Neural progenitor cell (in vitro differentiated cells): ENCODE measurements around the gene NDUFA12.

ENCODE experiments used
- EZH2 ChIP-seq: fragments of 200-600 bp; sonication (generic); IDR thresholded peaks from 2 replicates; pipeline ENCODE4 v1.6.1; 2017; ENCODE audit warnings: antibody characterized with exemption, mild to moderate bottlenecking, moderate library complexity
- TF ChIP-seq, protein P1 (sequence below): fragments of 200-600 bp; sonication (generic); IDR thresholded peaks from 2 replicates; pipeline ENCODE4 v1.5.1; 2017; ENCODE audit warnings: antibody characterized with exemption, mild to moderate bottlenecking

GRCh38 chr12:94982456-94982855 lies 21.0 kb downstream of the NDUFA12 start:
- TF ChIP-seq, protein P1, sequence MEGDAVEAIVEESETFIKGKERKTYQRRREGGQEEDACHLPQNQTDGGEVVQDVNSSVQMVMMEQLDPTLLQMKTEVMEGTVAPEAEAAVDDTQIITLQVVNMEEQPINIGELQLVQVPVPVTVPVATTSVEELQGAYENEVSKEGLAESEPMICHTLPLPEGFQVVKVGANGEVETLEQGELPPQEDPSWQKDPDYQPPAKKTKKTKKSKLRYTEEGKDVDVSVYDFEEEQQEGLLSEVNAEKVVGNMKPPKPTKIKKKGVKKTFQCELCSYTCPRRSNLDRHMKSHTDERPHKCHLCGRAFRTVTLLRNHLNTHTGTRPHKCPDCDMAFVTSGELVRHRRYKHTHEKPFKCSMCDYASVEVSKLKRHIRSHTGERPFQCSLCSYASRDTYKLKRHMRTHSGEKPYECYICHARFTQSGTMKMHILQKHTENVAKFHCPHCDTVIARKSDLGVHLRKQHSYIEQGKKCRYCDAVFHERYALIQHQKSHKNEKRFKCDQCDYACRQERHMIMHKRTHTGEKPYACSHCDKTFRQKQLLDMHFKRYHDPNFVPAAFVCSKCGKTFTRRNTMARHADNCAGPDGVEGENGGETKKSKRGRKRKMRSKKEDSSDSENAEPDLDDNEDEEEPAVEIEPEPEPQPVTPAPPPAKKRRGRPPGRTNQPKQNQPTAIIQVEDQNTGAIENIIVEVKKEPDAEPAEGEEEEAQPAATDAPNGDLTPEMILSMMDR, result no peak
- TF ChIP-seq EZH2, result no peak
